OCI-LY1 (cell line): ENCODE results near the gene LRFN3.

Experiments
- CTCF ChIP-seq: fragments of 200-600 bp; sonication (generic), shearing (Covaris generic); IDR thresholded peaks from 2 replicates; pipeline ENCODE4 v1.5.1; 2017; ENCODE audit warnings: mild to moderate bottlenecking, antibody characterized with exemption, low read length, moderate library complexity, mixed read lengths
- EZH2 ChIP-seq: fragments of 200-600 bp; sonication (generic), shearing (Covaris generic); IDR thresholded peaks from 2 replicates; pipeline ENCODE4 v1.8.0; 2017; ENCODE audit warnings: borderline replicate concordance, mixed run types, mild to moderate bottlenecking, antibody characterized with exemption, low read length, moderate library complexity, mixed read lengths

GRCh38 chr19:35908973-35909683 lies 27.0 kb upstream of the LRFN3 start:
- no peak for TF ChIP-seq EZH2
- no peak for TF ChIP-seq CTCF
